ENCODE data around the gene COL5A3.

DNA sequence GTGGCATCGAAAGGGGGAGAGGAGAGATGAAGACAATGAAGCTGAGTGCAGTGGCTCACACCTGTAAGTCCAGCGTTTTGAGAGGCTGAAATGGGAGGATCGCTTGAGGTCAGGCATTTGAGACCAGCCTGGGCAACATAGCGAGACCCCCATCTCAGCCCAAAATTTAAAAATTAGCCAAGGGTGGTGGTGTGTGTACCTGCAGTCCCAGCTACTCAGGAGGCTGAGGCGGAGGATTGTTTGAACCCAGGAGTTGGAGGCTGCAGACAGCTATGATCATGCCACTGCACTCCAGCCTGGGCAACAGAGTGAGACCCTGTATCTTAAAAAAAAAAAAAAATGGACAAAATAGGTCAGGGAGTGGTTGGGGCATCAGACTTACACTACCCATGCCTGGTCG is 10.5 kb upstream of the COL5A3 start:
- TF ChIP-seq, protein P1, sequence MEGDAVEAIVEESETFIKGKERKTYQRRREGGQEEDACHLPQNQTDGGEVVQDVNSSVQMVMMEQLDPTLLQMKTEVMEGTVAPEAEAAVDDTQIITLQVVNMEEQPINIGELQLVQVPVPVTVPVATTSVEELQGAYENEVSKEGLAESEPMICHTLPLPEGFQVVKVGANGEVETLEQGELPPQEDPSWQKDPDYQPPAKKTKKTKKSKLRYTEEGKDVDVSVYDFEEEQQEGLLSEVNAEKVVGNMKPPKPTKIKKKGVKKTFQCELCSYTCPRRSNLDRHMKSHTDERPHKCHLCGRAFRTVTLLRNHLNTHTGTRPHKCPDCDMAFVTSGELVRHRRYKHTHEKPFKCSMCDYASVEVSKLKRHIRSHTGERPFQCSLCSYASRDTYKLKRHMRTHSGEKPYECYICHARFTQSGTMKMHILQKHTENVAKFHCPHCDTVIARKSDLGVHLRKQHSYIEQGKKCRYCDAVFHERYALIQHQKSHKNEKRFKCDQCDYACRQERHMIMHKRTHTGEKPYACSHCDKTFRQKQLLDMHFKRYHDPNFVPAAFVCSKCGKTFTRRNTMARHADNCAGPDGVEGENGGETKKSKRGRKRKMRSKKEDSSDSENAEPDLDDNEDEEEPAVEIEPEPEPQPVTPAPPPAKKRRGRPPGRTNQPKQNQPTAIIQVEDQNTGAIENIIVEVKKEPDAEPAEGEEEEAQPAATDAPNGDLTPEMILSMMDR (IDR thresholded peaks at IDR 0.05): no peak
- TF ChIP-seq POLR2A (IDR thresholded peaks at IDR 0.05) (no peak), EP300 (IDR thresholded peaks at IDR 0.05) (no peak)
